GM12872 (cell line): Measurements from ENCODE around the gene P2RX2.

Experiments used
- TF ChIP-seq, protein P1 (sequence below): IDR thresholded peaks from 3 replicates; pipeline ENCODE4 v1.5.1; 2011; ENCODE audit warnings: low read depth, mild to moderate bottlenecking, low read length, moderate library complexity; ENCODE audit not compliant: insufficient read depth

Gene P2RX2

DNA sequence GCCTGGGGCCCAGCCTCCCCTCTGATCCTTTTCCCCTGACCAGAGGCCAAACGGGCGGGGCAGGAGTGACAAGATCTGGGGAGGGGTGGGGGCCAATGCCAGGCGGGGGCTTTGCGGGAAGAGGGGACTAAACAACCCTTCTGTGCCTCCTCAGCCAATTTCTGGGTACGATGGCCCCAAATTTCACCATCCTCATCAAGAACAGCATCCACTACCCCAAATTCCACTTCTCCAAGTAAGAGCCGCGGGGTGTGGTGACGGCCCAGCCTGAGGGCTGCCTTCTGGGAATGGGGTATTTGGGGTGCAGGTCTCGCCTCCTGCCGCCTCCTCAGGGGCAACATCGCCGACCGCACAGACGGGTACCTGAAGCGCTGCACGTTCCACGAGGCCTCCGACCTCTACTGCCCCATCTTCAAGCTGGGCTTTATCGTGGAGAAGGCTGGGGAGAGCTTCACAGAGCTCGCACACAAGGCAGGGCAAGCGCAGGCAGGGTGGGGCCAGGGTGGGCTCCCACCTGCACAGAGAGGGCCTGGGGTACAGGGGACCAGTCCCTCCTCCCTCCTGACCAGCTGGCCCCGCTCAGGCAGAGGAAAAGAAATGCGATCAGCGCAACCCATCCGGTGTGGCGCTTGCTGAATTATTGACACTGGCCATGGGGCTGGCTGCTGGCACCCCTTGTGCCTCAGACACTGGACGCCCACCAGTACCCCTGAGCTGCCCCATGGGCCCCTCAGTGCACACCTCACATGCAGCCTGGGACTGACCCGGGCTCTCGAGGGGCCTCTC lies 1.7 kb downstream of the P2RX2 start:
- TF ChIP-seq, protein P1, sequence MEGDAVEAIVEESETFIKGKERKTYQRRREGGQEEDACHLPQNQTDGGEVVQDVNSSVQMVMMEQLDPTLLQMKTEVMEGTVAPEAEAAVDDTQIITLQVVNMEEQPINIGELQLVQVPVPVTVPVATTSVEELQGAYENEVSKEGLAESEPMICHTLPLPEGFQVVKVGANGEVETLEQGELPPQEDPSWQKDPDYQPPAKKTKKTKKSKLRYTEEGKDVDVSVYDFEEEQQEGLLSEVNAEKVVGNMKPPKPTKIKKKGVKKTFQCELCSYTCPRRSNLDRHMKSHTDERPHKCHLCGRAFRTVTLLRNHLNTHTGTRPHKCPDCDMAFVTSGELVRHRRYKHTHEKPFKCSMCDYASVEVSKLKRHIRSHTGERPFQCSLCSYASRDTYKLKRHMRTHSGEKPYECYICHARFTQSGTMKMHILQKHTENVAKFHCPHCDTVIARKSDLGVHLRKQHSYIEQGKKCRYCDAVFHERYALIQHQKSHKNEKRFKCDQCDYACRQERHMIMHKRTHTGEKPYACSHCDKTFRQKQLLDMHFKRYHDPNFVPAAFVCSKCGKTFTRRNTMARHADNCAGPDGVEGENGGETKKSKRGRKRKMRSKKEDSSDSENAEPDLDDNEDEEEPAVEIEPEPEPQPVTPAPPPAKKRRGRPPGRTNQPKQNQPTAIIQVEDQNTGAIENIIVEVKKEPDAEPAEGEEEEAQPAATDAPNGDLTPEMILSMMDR = no peak

DNA sequence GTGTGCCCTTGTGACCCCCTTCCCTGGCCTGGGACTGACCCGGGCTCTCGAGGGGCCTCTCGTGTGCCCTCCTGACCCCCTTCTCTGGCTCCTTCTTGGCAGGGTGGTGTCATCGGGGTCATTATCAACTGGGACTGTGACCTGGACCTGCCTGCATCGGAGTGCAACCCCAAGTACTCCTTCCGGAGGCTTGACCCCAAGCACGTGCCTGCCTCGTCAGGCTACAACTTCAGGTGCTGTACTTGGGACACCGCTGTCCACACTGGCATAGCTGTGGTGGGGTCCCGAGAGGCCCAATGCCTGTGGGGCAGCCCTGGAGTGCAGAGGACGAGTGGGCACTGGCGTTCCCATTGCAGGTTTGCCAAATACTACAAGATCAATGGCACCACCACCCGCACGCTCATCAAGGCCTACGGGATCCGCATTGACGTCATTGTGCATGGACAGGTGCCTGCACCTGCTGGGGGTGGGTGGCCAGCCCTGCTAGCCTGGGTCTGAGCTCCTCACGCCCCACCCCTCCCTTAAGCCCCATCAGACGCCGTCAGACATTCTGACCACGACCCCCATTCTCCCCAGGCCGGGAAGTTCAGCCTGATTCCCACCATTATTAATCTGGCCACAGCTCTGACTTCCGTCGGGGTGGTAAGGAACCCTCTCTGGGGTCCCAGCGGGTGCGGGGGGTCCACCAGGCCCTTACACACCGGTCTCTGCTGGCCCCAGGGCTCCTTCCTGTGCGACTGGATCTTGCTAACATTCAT lies 2.5 kb downstream of the P2RX2 start:
- TF ChIP-seq, protein P1 = no peak

DNA sequence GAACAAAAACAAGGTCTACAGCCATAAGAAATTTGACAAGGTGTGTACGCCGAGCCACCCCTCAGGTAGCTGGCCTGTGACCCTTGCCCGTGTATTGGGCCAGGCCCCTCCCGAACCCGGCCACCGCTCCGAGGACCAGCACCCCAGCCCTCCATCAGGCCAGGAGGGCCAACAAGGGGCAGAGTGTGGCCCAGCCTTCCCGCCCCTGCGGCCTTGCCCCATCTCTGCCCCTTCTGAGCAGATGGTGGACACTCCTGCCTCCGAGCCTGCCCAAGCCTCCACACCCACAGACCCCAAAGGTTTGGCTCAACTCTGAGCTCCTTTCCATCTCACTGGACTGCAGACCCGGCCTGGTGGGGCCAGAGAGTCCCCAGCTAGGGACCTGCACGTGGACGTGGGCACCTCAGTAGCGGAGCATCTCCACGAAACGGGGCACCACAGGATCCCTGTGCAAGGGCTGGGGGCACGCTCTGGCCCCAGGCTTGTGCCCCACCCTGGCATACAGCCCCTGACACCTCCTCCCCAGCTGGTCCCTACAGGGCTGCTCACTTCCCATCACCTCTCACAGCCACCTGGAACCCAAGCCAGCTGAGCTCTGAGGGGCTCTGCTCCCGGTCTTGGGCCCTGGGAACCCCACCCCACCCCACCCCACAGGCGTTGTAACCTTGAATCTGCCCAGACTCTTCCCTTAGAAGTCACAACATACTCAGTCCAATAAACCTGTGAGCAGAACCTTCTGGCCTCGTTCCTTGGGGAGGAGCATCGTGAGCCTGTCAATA lies 3.3 kb downstream of the P2RX2 start:
- TF ChIP-seq, protein P1 = no peak

GRCh38 chr12:132622437-132623071 lies 4.0 kb downstream of the P2RX2 start:
- TF ChIP-seq, protein P1 = no peak

GRCh38 chr12:132623072-132623869 lies 4.7 kb downstream of the P2RX2 start:
- TF ChIP-seq, protein P1 = no peak

- TF ChIP-seq, protein P1 = no peak
Measured at GRCh38 chr12:132624186-132624855, 5.7 kb downstream of the P2RX2 start.
